Ishikawa (cell line): ENCODE results near the gene CEP135.

ENCODE experiments used
- CEBPB ChIP-seq: IDR thresholded peaks from 2 replicates; pipeline ENCODE4 v1.6.1; 2012
- CREB1 ChIP-seq: IDR thresholded peaks from 2 replicates; pipeline ENCODE4 v1.6.1; 2012; ENCODE audit warnings: low read depth
- EGR1 ChIP-seq: IDR thresholded peaks from 2 replicates; pipeline ENCODE4 v1.6.1; 2012
- EP300 ChIP-seq: IDR thresholded peaks from 2 replicates; pipeline ENCODE4 v1.6.1; 2012; ENCODE audit warnings: borderline replicate concordance
- FOXM1 ChIP-seq: IDR thresholded peaks from 2 replicates; pipeline ENCODE4 v1.6.1; 2012; ENCODE audit warnings: low read depth, borderline replicate concordance
- MAX ChIP-seq: IDR thresholded peaks from 2 replicates; pipeline ENCODE4 v1.6.1; 2012
- NFIC ChIP-seq: IDR thresholded peaks from 2 replicates; pipeline ENCODE4 v1.6.1; 2012
- RAD21 ChIP-seq: IDR thresholded peaks from 2 replicates; pipeline ENCODE4 v1.6.1; 2012; ENCODE audit warnings: low read depth
- REST ChIP-seq: IDR thresholded peaks from 2 replicates; pipeline ENCODE4 v1.6.1; 2012; ENCODE audit warnings: low read depth, mild to moderate bottlenecking
- TAF1 ChIP-seq: IDR thresholded peaks from 2 replicates; pipeline ENCODE4 v1.6.1; 2012; ENCODE audit warnings: low read depth, mild to moderate bottlenecking
- TEAD4 ChIP-seq: IDR thresholded peaks from 2 replicates; pipeline ENCODE4 v1.6.1; 2012
- USF1 ChIP-seq: IDR thresholded peaks from 2 replicates; pipeline ENCODE4 v1.6.1; 2012
- YY1 ChIP-seq: IDR thresholded peaks from 2 replicates; pipeline ENCODE4 v1.6.1; 2012; ENCODE audit warnings: low read depth
- ZBTB7A ChIP-seq: IDR thresholded peaks from 2 replicates; pipeline ENCODE4 v1.6.1; 2012; ENCODE audit warnings: low read depth

GRCh38 chr4:56077676-56078075, 128.9 kb downstream of the CEP135 start:
- TF ChIP-seq RAD21 (no peak), REST (no peak), TEAD4 (no peak), ZBTB7A (no peak), EGR1 (no peak), CEBPB (no peak), TAF1 (no peak), YY1 (no peak), EP300 (no peak), MAX (no peak), USF1 (no peak), FOXM1 (no peak), CREB1 (no peak), NFIC (no peak)
